Neural progenitor cell (in vitro differentiated cells): ENCODE results near the gene CAP1. TPM values are rescaled to one million over a fixed set of nuclear protein-coding genes. Genes with fewer than 3 reads are reported as not detected.
"Not testable (repeated sequence)": the region's sequence is repeated elsewhere in the genome, so short reads cannot be mapped to it uniquely, and the experiment has no call there.

Source experiments
- DNase-seq: peaks from one replicate; pipeline ENCODE4 v3.0.0-alpha.2; 2016; ENCODE audit warnings: low spot score
- H2AFZ ChIP-seq: fragments of 200-600 bp; sonication (generic); replicated peaks from 2 replicates; pipeline ENCODE4 v1.6.1; 2016; ENCODE audit warnings: antibody characterized with exemption
- H3F3A ChIP-seq: fragments of 200-600 bp; sonication (generic); 2 replicates; pipeline ENCODE4 v1.6.1; 2016; ENCODE audit warnings: antibody characterized with exemption, low read depth
- H3K27ac ChIP-seq: fragments of 200-600 bp; sonication (generic); 2 replicates; pipeline ENCODE4 v1.5.1; 2016; ENCODE audit warnings: mild to moderate bottlenecking
- H3K27me3 ChIP-seq: fragments of 200-600 bp; sonication (generic); 2 replicates; pipeline ENCODE4 v1.6.1; 2016; ENCODE audit warnings: mild to moderate bottlenecking, moderate library complexity
- H3K36me3 ChIP-seq: fragments of 200-600 bp; sonication (generic); 2 replicates; pipeline ENCODE4 v1.5.1; 2016
- H3K4me1 ChIP-seq: fragments of 200-600 bp; sonication (generic); 2 replicates; pipeline ENCODE4 v1.6.1; 2016; ENCODE audit warnings: mixed run types
- H3K4me2 ChIP-seq: fragments of 200-600 bp; sonication (generic); 2 replicates; pipeline ENCODE4 v1.6.1; 2016
- H3K4me3 ChIP-seq: fragments of 200-600 bp; sonication (generic); 2 replicates; pipeline ENCODE4 v1.5.1; 2016
- H3K79me2 ChIP-seq: fragments of 200-600 bp; sonication (generic); 2 replicates; pipeline ENCODE4 v1.6.1; 2016; ENCODE audit warnings: low read depth
- H3K9ac ChIP-seq: fragments of 200-600 bp; sonication (generic); 2 replicates; pipeline ENCODE4 v1.6.1; 2016
- H3K9me3 ChIP-seq: fragments of 200-600 bp; sonication (generic); 2 replicates; pipeline ENCODE4 v1.5.1; 2016; ENCODE audit warnings: low read depth
- H4K20me1 ChIP-seq: fragments of 200-600 bp; sonication (generic); 2 replicates; pipeline ENCODE4 v1.6.1; 2016; ENCODE audit warnings: low read depth
- H3K27ac Mint-ChIP-seq: 3 replicates; pipeline ENCODE4 v1.8.0; 2021; ENCODE audit warnings: mixed read lengths
- H3K27me3 Mint-ChIP-seq: 2 replicates; pipeline ENCODE4 v1.8.0; 2022; ENCODE audit warnings: low read depth, mild to moderate bottlenecking, inconsistent platforms, moderate library complexity, mixed read lengths; ENCODE audit not compliant: insufficient read depth
- H3K36me3 Mint-ChIP-seq: 3 replicates; pipeline ENCODE4 v1.8.0; 2021; ENCODE audit warnings: mixed read lengths
- H3K4me1 Mint-ChIP-seq: 3 replicates; pipeline ENCODE4 v1.8.0; 2021; ENCODE audit warnings: mixed read lengths
- H3K4me3 Mint-ChIP-seq: 3 replicates; pipeline ENCODE4 v1.8.0; 2021; ENCODE audit warnings: mild to moderate bottlenecking, moderate library complexity, mixed read lengths
- H3K9me3 Mint-ChIP-seq: 3 replicates; pipeline ENCODE4 v1.8.0; 2020; ENCODE audit warnings: mixed read lengths
- CTCF ChIP-seq: fragments of 200-600 bp; sonication (generic); IDR thresholded peaks from 2 replicates; pipeline ENCODE4 v1.5.1; 2017; ENCODE audit warnings: antibody characterized with exemption, mild to moderate bottlenecking
- EZH2 ChIP-seq: fragments of 200-600 bp; sonication (generic); IDR thresholded peaks from 2 replicates; pipeline ENCODE4 v1.6.1; 2017; ENCODE audit warnings: antibody characterized with exemption, mild to moderate bottlenecking, moderate library complexity
- EZH2phosphoT487 ChIP-seq: fragments of 200-600 bp; sonication (generic); IDR thresholded peaks from 2 replicates; pipeline ENCODE4 v1.6.1; 2017; ENCODE audit warnings: antibody characterized with exemption
- total RNA-seq: library from RNA; depleted of rRNA; stranded (reverse); fragments of >200 nt; gene quantifications from 2 replicates; pipeline ENCODE4 v1.2.3, GENCODE V29; 2015; ENCODE audit warnings: low replicate concordance

Gene CAP1
- total RNA-seq, 1 donor from 2014 or later = 150 TPM

- no peaks in the 10 kb centered on the region for H3K36me3 Mint-ChIP-seq
- H3K9ac ChIP-seq = no peak overlapping the region
- H3K27me3 ChIP-seq = no peaks in the 10 kb centered on the region
- H3K79me2 ChIP-seq = no peaks in the 10 kb centered on the region
- no peak overlapping the region for H2AFZ ChIP-seq
- no peak overlapping the region for H3K27ac ChIP-seq
- no peak overlapping the region for H3K4me3 ChIP-seq
- no peaks in the 10 kb centered on the region for H3K9me3 ChIP-seq
- H3K4me1 ChIP-seq = no peaks in the 10 kb centered on the region
- no peak for DNase-seq
- H3K4me1 Mint-ChIP-seq = peaks cover 11% of the 10 kb centered on the region
- no peaks in the 10 kb centered on the region for H4K20me1 ChIP-seq
- H3F3A ChIP-seq = peaks cover 12% of the 10 kb centered on the region
- no peak overlapping the region for H3K4me3 Mint-ChIP-seq
- no peak for TF ChIP-seq EZH2phosphoT487
- no peak for TF ChIP-seq EZH2
- TF ChIP-seq CTCF = no peak
- no peak overlapping the region for H3K27ac Mint-ChIP-seq
- H3K4me2 ChIP-seq = no peak overlapping the region
- H3K36me3 ChIP-seq = no peaks in the 10 kb centered on the region
- peaks cover 6% of the 10 kb centered on the region for H3K27me3 Mint-ChIP-seq
- H3K9me3 Mint-ChIP-seq = no peaks in the 10 kb centered on the region
These were observed 5.7 kb upstream of the CAP1 start for GRCh38 chr1:40034869-40035268.

GRCh38 chr1:40036574-40036973 is 4.0 kb upstream of the CAP1 start:
- Histone ChIP-seq H3K27me3 (no peaks in the 10 kb centered on the region), H3K27ac (no peak overlapping the region), H3F3A (peaks cover 16% of the 10 kb centered on the region), H3K4me2 (no peak overlapping the region), H3K4me1 (peaks cover 2% of the 10 kb centered on the region), H3K79me2 (peaks cover 9% of the 10 kb centered on the region), H4K20me1 (peaks cover 9% of the 10 kb centered on the region), H3K4me3 (no peak overlapping the region), H2AFZ (no peak overlapping the region), H3K36me3 (no peaks in the 10 kb centered on the region), H3K9ac (no peak overlapping the region), H3K9me3 (no peaks in the 10 kb centered on the region)
- DNase-seq = no peak
- H3K4me3 Mint-ChIP-seq = no peak overlapping the region
- H3K4me1 Mint-ChIP-seq = peaks cover 18% of the 10 kb centered on the region
- H3K27me3 Mint-ChIP-seq = peaks cover 6% of the 10 kb centered on the region
- H3K36me3 Mint-ChIP-seq = no peaks in the 10 kb centered on the region
- H3K27ac Mint-ChIP-seq = peak overlapping the region; percentile 46
- H3K9me3 Mint-ChIP-seq = no peaks in the 10 kb centered on the region
- TF ChIP-seq CTCF (no peak), EZH2 (no peak), EZH2phosphoT487 (no peak)

DNA sequence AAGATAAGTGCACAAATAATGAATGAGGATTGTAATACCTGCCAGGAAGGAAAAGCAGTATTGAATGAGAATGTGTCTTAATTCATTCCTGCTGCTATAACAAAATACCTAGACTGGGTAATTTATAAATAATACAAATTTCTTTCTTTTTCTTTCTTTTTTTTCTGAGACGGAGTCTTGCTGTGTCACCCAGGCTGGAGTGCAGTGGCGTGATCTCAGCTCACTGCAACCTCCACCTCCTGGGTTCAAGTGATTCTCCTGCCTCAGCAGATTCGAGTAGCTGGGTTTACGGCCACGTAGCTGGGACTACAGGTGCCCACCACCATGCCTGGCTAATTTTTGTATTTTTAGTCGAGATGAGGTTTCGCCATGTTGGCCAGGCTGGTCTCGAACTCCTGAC is 3.3 kb upstream of the CAP1 start:
- H2AFZ ChIP-seq, H3K36me3 Mint-ChIP-seq, H3K27ac ChIP-seq, H3K4me2 ChIP-seq, H3K27me3 ChIP-seq, H3K9me3 Mint-ChIP-seq, H3K27me3 Mint-ChIP-seq, H3K27ac Mint-ChIP-seq, H3K36me3 ChIP-seq, H3K9ac ChIP-seq, H3K4me3 Mint-ChIP-seq, H3K4me1 ChIP-seq, DNase-seq, H3K4me3 ChIP-seq, H3K9me3 ChIP-seq: not testable (repeated sequence)
- peaks cover 24% of the 10 kb centered on the region for H3K4me1 Mint-ChIP-seq
- H4K20me1 ChIP-seq = peaks cover 16% of the 10 kb centered on the region
- H3K79me2 ChIP-seq = peaks cover 16% of the 10 kb centered on the region
- H3F3A ChIP-seq = peaks cover 16% of the 10 kb centered on the region

- H3K27me3 Mint-ChIP-seq = peaks cover 6% of the 10 kb centered on the region
- H2AFZ ChIP-seq = no peak overlapping the region
- peak overlapping the region; percentile 47 for H3K27ac Mint-ChIP-seq
- H3K27ac ChIP-seq = no peak overlapping the region
- H3K9me3 Mint-ChIP-seq = no peaks in the 10 kb centered on the region
- no peaks in the 10 kb centered on the region for H3K9me3 ChIP-seq
- H4K20me1 ChIP-seq = peaks cover 25% of the 10 kb centered on the region
- H3K27me3 ChIP-seq = no peaks in the 10 kb centered on the region
- H3K4me1 Mint-ChIP-seq = peaks cover 30% of the 10 kb centered on the region
- H3K79me2 ChIP-seq = peaks cover 31% of the 10 kb centered on the region
- peaks cover 6% of the 10 kb centered on the region for H3K4me1 ChIP-seq
- no peak overlapping the region for H3K4me2 ChIP-seq
- peak overlapping the region; percentile 97 for H3K4me3 Mint-ChIP-seq
- no peaks in the 10 kb centered on the region for H3K36me3 ChIP-seq
- peaks cover 16% of the 10 kb centered on the region for H3F3A ChIP-seq
- peaks cover 5% of the 10 kb centered on the region for H3K36me3 Mint-ChIP-seq
- no peak for TF ChIP-seq EZH2
- no peak for TF ChIP-seq EZH2phosphoT487
- no peak for TF ChIP-seq CTCF
- H3K9ac ChIP-seq = no peak overlapping the region
- no peak for DNase-seq
- no peak overlapping the region for H3K4me3 ChIP-seq
These were observed 1.8 kb upstream of the CAP1 start for GRCh38 chr1:40038697-40039096.
